SK-N-SH treated with all-trans-retinoic acid at 6 μM for 48 hours (cell line): ENCODE results near the gene TOM1L2.

ENCODE experiments used
- ATAC-seq: fragments of 200-7000 bp; cut with Tn5 transposase; 3 replicates; pipeline ENCODE4 v1.9.1; 2020; ENCODE audit warnings: mild to moderate bottlenecking, moderate library complexity
- ARNTL ChIP-seq: fragments of 450-650 bp; formaldehyde crosslinking; IDR thresholded peaks from 2 replicates; pipeline ENCODE4 v1.5.0; 2020; ENCODE audit warnings: low read depth, mild to moderate bottlenecking, moderate library complexity, borderline replicate concordance
- BACH2 ChIP-seq: fragments of 250-450 bp; sonication (Bioruptor Pico); IDR thresholded peaks from 2 replicates; pipeline ENCODE4 v1.9.0; 2021; ENCODE audit warnings: mild to moderate bottlenecking, borderline replicate concordance
- CSDC2 ChIP-seq: fragments of 250-450 bp; sonication (Bioruptor Pico); IDR thresholded peaks from 2 replicates; pipeline ENCODE4 v1.5.0; 2020; ENCODE audit warnings: mild to moderate bottlenecking, moderate library complexity
- ISL1 ChIP-seq: fragments of 250-450 bp; sonication (Bioruptor Pico); IDR thresholded peaks from 2 replicates; pipeline ENCODE4 v2.1.2; 2022; ENCODE audit warnings: mild to moderate bottlenecking, moderate library complexity
- OSR1 ChIP-seq: fragments of 250-450 bp; sonication (Bioruptor Pico); IDR thresholded peaks from 2 replicates; pipeline ENCODE4 v1.8.0; 2022; ENCODE audit warnings: moderate library complexity, mild to moderate bottlenecking, inconsistent platforms
- PATZ1 ChIP-seq: fragments of 250-450 bp; sonication (Bioruptor Pico); IDR thresholded peaks from 2 replicates; pipeline ENCODE4 v1.8.0; 2020; ENCODE audit warnings: mild to moderate bottlenecking, moderate library complexity, borderline replicate concordance
- POU6F1 ChIP-seq: fragments of 250-450 bp; sonication (Bioruptor Pico); IDR thresholded peaks from 2 replicates; pipeline ENCODE4 v1.8.0; 2021; ENCODE audit warnings: low read depth, mild to moderate bottlenecking, moderate library complexity, borderline replicate concordance
- RARB ChIP-seq: fragments of 250-450 bp; sonication (Bioruptor Pico); IDR thresholded peaks from 2 replicates; pipeline ENCODE4 v1.8.0; 2021; ENCODE audit warnings: mild to moderate bottlenecking, moderate library complexity
- SNAI2 ChIP-seq: fragments of 250-450 bp; sonication (Bioruptor Pico); IDR thresholded peaks from 2 replicates; pipeline ENCODE4 v1.5.0; 2020; ENCODE audit warnings: mild to moderate bottlenecking, moderate library complexity
- TOX ChIP-seq: fragments of 250-450 bp; sonication (Bioruptor Pico); IDR thresholded peaks from 2 replicates; pipeline ENCODE4 v1.8.0; 2021; ENCODE audit warnings: mild to moderate bottlenecking, moderate library complexity, borderline replicate concordance
- ZC3H10 ChIP-seq: fragments of 250-450 bp; sonication (Bioruptor Pico); IDR thresholded peaks from 2 replicates; pipeline ENCODE4 v1.5.1; 2021; ENCODE audit warnings: mild to moderate bottlenecking, moderate library complexity
- ZFP30 ChIP-seq: fragments of 450-650 bp; formaldehyde crosslinking; IDR thresholded peaks from 2 replicates; pipeline ENCODE4 v1.5.0; 2022; ENCODE audit warnings: mild to moderate bottlenecking, moderate library complexity
- ZNF565 ChIP-seq: fragments of 450-650 bp; formaldehyde crosslinking; conservative IDR thresholded peaks from 2 replicates; pipeline ENCODE4 v1.5.0; 2020; ENCODE audit warnings: low read depth, mild to moderate bottlenecking, moderate library complexity
- ZNF70 ChIP-seq: fragments of 450-650 bp; formaldehyde crosslinking; IDR thresholded peaks from 2 replicates; pipeline ENCODE4 v1.5.0; 2020; ENCODE audit warnings: mild to moderate bottlenecking, moderate library complexity
- ZNF8 ChIP-seq: fragments of 450-650 bp; formaldehyde crosslinking; IDR thresholded peaks from 2 replicates; pipeline ENCODE4 v1.5.0; 2020; ENCODE audit warnings: mild to moderate bottlenecking, moderate library complexity
- TF ChIP-seq, protein P1 (sequence below): fragments of 250-450 bp; sonication (Bioruptor Pico); IDR thresholded peaks from 2 replicates; pipeline ENCODE4 v1.5.0; 2020; ENCODE audit warnings: mild to moderate bottlenecking, moderate library complexity
- TF ChIP-seq, protein P2 (sequence below): fragments of 250-450 bp; sonication (Bioruptor Pico); IDR thresholded peaks from 2 replicates; pipeline ENCODE4 v1.5.1; 2021; ENCODE audit warnings: mild to moderate bottlenecking, moderate library complexity
- TF ChIP-seq, protein P3 (sequence below): fragments of 250-450 bp; sonication (Bioruptor Pico); IDR thresholded peaks from 2 replicates; pipeline ENCODE4 v1.5.1; 2020; ENCODE audit warnings: low read depth, mild to moderate bottlenecking, moderate library complexity

TOM1L2 gene

GRCh38 chr17:17972952-17973254, 703 bp upstream of the TOM1L2 start:
- TF ChIP-seq SNAI2 (CRISPR knock-in tag) (0 out of 2 replicates have a peak, but pooled peaks have one; percentile 37), ISL1 (CRISPR knock-in tag) (no peak)
- no peak; the same call in 1 of the 3 replicates for ATAC-seq

- peak; percentile 4; the same call in 2 of the 3 replicates for ATAC-seq
- no peak for TF ChIP-seq SNAI2 (CRISPR knock-in tag)
Measured at GRCh38 chr17:17971431-17972125, 622 bp downstream of the TOM1L2 start.

DNA sequence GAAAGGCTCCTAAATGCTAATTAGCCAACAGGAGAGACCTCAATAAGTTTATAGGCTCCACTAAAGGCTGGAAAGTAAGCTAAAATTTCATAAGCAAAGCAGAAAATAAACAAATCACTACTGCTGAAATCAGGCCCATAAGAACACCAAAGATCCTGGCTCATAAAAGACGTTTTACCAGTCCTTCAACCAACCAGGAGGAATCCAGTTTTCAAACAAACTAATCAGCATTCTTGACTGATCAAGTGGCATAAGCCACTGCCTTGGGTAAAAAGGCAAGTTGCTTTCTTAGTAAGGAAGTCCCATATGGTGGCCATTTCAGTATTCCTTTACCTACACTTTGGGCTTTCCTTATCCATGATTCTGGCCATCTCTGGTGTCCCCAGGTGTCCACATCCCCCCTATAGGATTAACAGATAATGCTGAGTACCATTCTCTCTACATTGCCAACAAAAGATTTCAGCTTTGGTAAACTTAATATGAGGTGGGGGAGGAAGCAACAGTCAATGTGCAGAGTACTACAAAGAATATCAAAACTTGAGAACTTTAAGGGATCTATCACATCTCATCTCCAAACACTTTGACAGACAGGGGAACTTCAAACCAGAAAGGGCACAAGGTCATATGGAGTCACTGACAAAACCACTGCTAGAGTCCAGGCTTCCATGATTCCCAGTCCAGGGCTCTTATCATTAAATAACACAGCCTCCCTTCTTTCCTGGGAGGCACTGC, 1.3 kb downstream of the TOM1L2 start:
- ATAC-seq: no peak
- TF ChIP-seq POU6F1 (CRISPR knock-in tag) (no peak), ZFP30 (CRISPR knock-in tag) (no peak), ZNF70 (CRISPR knock-in tag) (no peak), ARNTL (CRISPR knock-in tag) (no peak), ZNF8 (CRISPR knock-in tag) (no peak)
- TF ChIP-seq, protein P1, sequence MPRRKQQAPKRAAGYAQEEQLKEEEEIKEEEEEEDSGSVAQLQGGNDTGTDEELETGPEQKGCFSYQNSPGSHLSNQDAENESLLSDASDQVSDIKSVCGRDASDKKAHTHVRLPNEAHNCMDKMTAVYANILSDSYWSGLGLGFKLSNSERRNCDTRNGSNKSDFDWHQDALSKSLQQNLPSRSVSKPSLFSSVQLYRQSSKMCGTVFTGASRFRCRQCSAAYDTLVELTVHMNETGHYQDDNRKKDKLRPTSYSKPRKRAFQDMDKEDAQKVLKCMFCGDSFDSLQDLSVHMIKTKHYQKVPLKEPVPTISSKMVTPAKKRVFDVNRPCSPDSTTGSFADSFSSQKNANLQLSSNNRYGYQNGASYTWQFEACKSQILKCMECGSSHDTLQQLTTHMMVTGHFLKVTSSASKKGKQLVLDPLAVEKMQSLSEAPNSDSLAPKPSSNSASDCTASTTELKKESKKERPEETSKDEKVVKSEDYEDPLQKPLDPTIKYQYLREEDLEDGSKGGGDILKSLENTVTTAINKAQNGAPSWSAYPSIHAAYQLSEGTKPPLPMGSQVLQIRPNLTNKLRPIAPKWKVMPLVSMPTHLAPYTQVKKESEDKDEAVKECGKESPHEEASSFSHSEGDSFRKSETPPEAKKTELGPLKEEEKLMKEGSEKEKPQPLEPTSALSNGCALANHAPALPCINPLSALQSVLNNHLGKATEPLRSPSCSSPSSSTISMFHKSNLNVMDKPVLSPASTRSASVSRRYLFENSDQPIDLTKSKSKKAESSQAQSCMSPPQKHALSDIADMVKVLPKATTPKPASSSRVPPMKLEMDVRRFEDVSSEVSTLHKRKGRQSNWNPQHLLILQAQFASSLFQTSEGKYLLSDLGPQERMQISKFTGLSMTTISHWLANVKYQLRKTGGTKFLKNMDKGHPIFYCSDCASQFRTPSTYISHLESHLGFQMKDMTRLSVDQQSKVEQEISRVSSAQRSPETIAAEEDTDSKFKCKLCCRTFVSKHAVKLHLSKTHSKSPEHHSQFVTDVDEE (CRISPR knock-in tag): no peak

DNA sequence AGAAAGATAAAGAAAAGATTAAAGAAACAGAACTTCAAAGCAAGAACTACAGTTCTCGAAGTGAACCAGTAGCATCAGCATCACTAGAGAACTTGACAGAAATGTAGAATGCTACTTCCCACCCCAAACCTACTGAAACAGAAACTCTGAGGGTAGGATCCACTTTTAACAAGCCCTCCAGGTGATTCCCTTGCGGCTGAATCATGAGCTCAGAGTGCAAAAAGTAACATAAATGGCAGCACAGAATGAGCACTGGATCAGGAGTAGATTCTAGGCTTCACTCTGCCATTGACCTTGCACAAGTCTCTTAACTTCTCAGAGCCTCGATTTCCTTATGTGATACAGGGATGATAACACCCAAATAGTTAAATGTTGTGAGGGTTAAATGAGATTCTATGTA, 5.8 kb downstream of the TOM1L2 start:
- ATAC-seq: no peak
- TF ChIP-seq ZC3H10 (CRISPR knock-in tag): no peak
- TF ChIP-seq BACH2 (CRISPR knock-in tag): no peak
- TF ChIP-seq POU6F1 (CRISPR knock-in tag): no peak
- TF ChIP-seq PATZ1 (CRISPR knock-in tag): no peak
- TF ChIP-seq ARNTL (CRISPR knock-in tag): no peak
- TF ChIP-seq, protein P2, sequence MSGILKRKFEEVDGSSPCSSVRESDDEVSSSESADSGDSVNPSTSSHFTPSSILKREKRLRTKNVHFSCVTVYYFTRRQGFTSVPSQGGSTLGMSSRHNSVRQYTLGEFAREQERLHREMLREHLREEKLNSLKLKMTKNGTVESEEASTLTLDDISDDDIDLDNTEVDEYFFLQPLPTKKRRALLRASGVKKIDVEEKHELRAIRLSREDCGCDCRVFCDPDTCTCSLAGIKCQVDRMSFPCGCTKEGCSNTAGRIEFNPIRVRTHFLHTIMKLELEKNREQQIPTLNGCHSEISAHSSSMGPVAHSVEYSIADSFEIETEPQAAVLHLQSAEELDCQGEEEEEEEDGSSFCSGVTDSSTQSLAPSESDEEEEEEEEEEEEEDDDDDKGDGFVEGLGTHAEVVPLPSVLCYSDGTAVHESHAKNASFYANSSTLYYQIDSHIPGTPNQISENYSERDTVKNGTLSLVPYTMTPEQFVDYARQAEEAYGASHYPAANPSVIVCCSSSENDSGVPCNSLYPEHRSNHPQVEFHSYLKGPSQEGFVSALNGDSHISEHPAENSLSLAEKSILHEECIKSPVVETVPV: no peak
- TF ChIP-seq RARB (CRISPR knock-in tag): no peak
- no peak for TF ChIP-seq CSDC2
- no peak for TF ChIP-seq OSR1 (CRISPR knock-in tag)
- no peak for TF ChIP-seq ZNF8 (CRISPR knock-in tag)
- TF ChIP-seq, protein P3, sequence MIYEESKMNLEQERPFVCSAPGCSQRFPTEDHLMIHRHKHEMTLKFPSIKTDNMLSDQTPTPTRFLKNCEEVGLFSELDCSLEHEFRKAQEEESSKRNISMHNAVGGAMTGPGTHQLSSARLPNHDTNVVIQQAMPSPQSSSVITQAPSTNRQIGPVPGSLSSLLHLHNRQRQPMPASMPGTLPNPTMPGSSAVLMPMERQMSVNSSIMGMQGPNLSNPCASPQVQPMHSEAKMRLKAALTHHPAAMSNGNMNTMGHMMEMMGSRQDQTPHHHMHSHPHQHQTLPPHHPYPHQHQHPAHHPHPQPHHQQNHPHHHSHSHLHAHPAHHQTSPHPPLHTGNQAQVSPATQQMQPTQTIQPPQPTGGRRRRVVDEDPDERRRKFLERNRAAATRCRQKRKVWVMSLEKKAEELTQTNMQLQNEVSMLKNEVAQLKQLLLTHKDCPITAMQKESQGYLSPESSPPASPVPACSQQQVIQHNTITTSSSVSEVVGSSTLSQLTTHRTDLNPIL (CRISPR knock-in tag): no peak
- TF ChIP-seq TOX (CRISPR knock-in tag): no peak
- TF ChIP-seq ISL1 (CRISPR knock-in tag): no peak
- no peak for TF ChIP-seq ZNF70 (CRISPR knock-in tag)
- no peak for TF ChIP-seq ZNF565
